Ureter (tissue), 1 donor: ENCODE measurements around the gene DUSP11. TPM values are rescaled to one million over a fixed set of nuclear protein-coding genes. Genes with fewer than 3 reads are reported as not detected.
"Not testable (repeated sequence)": the region's sequence is repeated elsewhere in the genome, so short reads cannot be mapped to it uniquely, and the experiment has no call there.

Experiments used
- DNase-seq: peaks from one replicate; pipeline ENCODE4 v3.0.0-alpha.2; 2020; ENCODE audit warnings: low spot score
- total RNA-seq: library from RNA; stranded (reverse); gene quantifications from one replicate; pipeline ENCODE4 v1.2.4, GENCODE V29; 2023
- donor health status: DM: yes; HTN: yes; CAD: no.

The DUSP11 gene
- total RNA-seq, 1 donor from 2014 or later = 25.7 TPM

GRCh38 chr2:73772819-73773218 lies 7.1 kb downstream of the DUSP11 start:
- no peak for DNase-seq

DNA sequence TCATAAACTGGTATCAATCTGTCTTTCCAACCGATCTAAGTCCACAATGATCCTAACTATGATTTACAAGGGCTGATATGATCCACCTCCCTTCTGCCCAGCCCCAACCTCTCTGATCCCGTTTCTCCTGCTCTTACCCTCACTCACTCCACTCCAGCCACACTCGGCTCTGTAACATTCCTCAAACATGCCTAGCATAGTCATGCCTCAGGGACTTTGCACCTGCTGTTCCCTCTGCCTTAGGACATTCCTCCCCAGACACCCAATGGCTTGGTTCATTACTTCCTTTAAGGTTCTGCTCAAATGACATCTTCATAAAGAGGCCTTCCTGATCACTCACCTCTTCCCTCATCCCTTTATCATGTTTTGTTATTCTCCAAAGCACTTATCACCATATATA lies 9.2 kb downstream of the DUSP11 start:
- no peak for DNase-seq

GRCh38 chr2:73766994-73767393 lies 12.9 kb downstream of the DUSP11 start:
- no peak for DNase-seq

DNA sequence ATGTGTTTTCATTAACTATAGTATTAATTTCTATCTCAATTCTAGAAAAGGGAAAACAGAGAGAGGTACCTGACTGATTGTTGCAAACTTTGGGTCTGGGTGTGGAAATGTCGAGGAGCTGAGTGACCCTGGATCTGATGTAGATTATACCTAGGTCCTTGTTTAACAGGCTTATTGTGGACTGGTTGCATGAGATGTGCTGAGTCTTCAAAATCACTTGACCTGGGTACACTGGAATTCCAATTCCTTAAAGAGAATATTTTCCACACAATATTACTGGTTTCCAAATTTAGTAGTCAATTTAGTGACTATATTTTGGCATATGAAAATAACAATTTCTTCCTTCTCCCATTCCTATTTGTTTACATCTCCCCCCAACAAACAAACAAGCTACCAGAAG lies 13.6 kb downstream of the DUSP11 start:
- DNase-seq = no peak

DNA sequence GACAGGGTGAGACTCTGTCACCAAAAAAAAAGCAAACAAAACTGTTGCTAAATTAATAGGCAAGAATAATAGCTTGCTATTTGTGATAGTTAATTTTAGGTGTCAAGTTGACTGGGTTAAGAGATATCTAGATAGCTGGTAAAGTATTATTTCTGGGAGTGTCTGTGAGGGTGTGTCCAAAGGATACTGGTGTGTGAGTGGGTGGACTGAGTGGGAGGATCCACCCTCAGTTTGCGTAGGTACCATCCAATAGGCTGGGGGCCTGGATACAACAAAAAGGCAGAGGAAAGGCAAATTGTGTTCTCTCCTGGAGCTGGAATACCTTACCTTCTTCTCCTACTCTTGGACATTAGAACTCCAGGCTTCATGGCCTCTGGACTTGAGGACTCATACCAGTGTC lies 15.0 kb downstream of the DUSP11 start:
- DNase-seq = no peak

DNA sequence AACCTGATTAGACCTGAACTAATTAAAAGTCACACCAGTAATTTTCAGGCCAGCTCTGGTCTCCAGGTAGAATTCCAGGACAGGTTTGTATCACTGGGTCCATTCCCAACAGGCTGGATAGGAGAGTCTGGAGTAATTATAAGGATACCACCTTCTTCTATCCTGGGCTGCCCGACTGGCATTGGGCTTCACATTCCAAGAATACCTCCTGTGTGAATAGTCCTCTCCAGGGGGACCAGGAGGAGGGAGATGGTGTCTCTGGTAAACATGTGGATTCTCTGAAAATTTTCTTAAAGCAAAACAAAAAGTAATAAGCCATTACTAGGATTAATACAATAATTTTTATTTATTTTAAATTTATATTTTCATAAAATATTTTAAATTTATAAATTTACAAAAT lies 17.3 kb downstream of the DUSP11 start:
- no peak for DNase-seq

DNA sequence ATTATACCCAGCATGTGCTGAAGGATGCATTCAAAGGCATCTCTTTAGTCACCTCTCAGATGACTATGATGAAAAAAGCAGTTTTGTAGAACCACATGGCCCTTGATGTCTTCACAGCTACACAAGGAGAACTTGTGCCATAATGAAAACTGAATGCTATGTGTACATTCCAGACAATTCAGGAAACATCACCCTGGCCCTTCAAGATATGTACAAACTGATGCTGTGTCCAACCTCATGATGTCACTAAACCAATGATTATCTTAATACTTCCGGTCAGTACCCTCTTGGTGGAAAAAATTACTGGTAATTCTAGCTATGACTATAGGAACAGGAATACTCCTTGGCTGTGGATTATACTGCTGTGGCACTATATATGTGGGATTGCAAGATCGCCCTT lies 20.0 kb downstream of the DUSP11 start:
- no peak for DNase-seq

GRCh38 chr2:73759285-73759764 lies 20.6 kb downstream of the DUSP11 start:
- DNase-seq = no peak

GRCh38 chr2:73754332-73754731 lies 25.6 kb downstream of the DUSP11 start:
- DNase-seq = not testable (repeated sequence)

- no peak for DNase-seq
These were observed 30.6 kb downstream of the DUSP11 start for GRCh38 chr2:73749314-73749713.

GRCh38 chr2:73746877-73747208 lies 33.1 kb downstream of the DUSP11 start:
- DNase-seq = no peak

GRCh38 chr2:73746015-73746876 lies 33.7 kb downstream of the DUSP11 start:
- DNase-seq = no peak

- no peak for DNase-seq
These were observed 39.1 kb downstream of the DUSP11 start for GRCh38 chr2:73740767-73741166.

DNA sequence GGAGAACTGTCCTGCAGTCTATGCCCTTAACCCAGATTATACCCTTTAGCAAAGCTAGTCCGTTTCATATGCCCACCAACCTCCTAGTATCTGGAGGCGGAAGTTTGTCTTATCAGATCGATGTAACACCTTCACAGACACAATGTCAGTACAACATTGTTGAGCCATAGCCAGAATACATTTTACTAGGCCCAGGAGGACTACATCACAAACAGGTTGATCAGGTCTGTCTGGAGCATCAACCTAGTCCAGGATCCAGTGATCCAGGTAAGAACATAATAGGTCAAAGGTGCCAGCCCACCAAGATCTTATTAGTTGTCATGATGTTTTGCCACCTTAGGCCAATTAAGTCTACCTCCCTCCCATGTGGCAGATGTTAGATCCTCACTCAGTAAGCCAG lies 40.8 kb downstream of the DUSP11 start:
- no peak for DNase-seq

- peak; percentile 97 for DNase-seq
These were observed 42.8 kb downstream of the DUSP11 start, which contains the start of gene TPRKB for GRCh38 chr2:73736855-73737779. Gene TPRKB, minus strand, starts transcription at chr2:73737345. Its CDS starts 2,776 bp downstream, at chr2:73734569.

GRCh38 chr2:73736378-73736777 lies 43.5 kb downstream of the DUSP11 start:
- DNase-seq = no peak

- no peak for DNase-seq
These were observed 49.1 kb downstream of the DUSP11 start for GRCh38 chr2:73730810-73731209.

DNA sequence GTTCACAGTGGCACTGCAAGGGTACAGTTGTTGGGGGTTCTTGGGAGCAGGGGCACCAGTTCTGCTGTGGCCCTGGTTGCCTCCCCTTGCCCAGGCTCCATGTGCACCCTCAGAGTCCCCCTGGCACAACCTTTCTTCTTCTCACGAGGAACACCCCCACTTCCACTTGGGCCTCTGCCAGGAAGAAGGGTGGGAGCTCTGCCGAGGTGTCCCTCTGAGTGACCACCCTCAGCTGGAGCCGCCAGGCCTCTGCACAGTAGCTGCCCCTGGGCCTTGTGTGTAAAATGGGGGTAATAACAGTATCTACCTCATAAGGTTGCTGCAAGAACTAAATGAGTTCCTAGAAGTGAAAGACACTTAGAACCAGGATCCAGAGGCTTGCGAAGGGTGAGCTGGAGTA lies 51.2 kb downstream of the DUSP11 start:
- no peak for DNase-seq

- DNase-seq = no peak
These were observed 51.9 kb downstream of the DUSP11 start for GRCh38 chr2:73728043-73728442.

GRCh38 chr2:73726657-73727056 lies 53.2 kb downstream of the DUSP11 start:
- not testable (repeated sequence) for DNase-seq

DNA sequence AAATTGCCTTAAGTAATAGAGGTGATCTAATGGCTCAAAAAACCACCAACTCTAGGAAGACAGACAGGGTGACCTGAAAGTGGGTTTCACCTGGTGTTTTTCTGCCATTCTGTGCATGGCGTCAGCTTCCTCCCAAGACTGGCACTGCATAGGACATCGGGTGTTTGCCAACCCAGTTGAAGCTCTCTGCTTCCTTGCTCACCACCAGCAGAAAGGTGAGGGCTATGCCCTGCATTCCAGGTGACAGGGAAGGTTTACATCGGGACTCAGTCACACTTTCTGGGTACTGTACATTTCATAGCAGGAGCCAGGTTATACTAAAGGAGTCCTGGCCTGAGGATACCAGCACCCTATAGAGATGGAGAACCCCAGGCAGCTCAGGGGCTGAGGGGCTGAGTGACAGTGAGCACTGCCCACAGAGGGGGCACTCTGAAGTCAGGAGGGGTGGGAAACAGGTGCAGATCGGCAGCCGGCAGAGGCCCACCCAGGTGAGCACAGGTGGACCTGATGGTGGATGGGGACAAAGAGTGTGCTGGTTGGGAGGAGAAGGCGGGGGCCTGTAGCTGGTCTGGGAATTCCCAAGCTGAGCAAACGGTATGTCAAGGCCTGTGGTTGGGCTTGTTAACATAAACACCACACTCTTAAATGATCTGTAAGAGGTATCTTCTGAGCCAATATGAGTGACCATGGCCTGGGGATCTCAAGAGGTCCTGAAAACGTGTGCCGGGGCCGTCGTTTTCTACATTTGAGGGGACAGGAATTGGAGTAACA lies 60.9 kb downstream of the DUSP11 start:
- DNase-seq = no peak

GRCh38 chr2:73718421-73718820 lies 61.5 kb downstream of the DUSP11 start:
- DNase-seq = no peak
